Prostate gland (tissue), 2 donors: ENCODE results near the gene DCX. TPM values are rescaled to one million over a fixed set of nuclear protein-coding genes. Genes with fewer than 3 reads are reported as not detected.
A peak's percentile ranks its signal among the peaks of the same experiment; 100 is the strongest.

Source experiments
- DNase-seq: peaks from one replicate; pipeline ENCODE4 v3.0.0-alpha.2; 2019; ENCODE audit warnings: low spot score
- H3K27ac ChIP-seq, 2 donors: fragments of 200-600 bp; sonication (generic); 2 replicates each; pipeline ENCODE4 v1.5.1; 2017 to 2019
- H3K27me3 ChIP-seq: fragments of 200-600 bp; sonication (generic); replicated peaks from 2 replicates; pipeline ENCODE4 v1.5.1; 2019; ENCODE audit not compliant: insufficient read depth
- H3K36me3 ChIP-seq, 2 donors: fragments of 200-600 bp; sonication (generic); 1 replicate in 1 of 2; 2 replicates in 1 of 2; pipeline versions ENCODE4 v1.5.1 to v1.8.1; 2017 to 2019
- H3K4me1 ChIP-seq: fragments of 200-600 bp; sonication (generic); replicated peaks from 2 replicates; pipeline ENCODE4 v1.5.1; 2019
- H3K4me3 ChIP-seq, 2 donors: fragments of 200-600 bp; sonication (generic); 2 replicates each; pipeline ENCODE4 v1.5.1; 2017 to 2019
- H3K9me3 ChIP-seq: fragments of 200-600 bp; sonication (generic); 2 replicates; pipeline ENCODE4 v1.5.1; 2017
- POLR2A ChIP-seq: fragments of 450-650 bp; IDR thresholded peaks from one replicate; pipeline ENCODE4 v1.6.1; 2016; ENCODE audit warnings: antibody characterized with exemption, mild to moderate bottlenecking
- POLR2AphosphoS5 ChIP-seq: sonication (generic); formaldehyde crosslinking; IDR thresholded peaks from one replicate; pipeline ENCODE4 v1.6.1; 2017; ENCODE audit warnings: antibody characterized with exemption
- WGBS: methylation state at CpG from one replicate; pipeline ENCODE4 v1.1.5; 2018; 5-methylcytosine and 5-hydroxymethylcytosine counted together
- intact Hi-C: fragments of 100-400 bp; cut with DNase I; formaldehyde crosslinking; loops from one replicate; pipeline ENCODE4 v1.14.2; 2022
- total RNA-seq, 2 donors: library from RNA; depleted of rRNA; stranded (reverse); fragments of >200 nt; gene quantifications; one replicate each; pipeline ENCODE4 v1.1.0, GENCODE V29; 2016
- TF ChIP-seq, protein P1 (sequence below), 4 experiments: fragments of 200-600 bp in 2 of 4; fragments of 450-650 bp in 2 of 4; sonication (generic) in 2 of 4; IDR thresholded peaks; 1 replicate in 3 of 4; 2 replicates in 1 of 4; pipeline ENCODE4 v1.5.1; 2016 to 2019; ENCODE audit warnings: antibody characterized with exemption in 4 of 4, mild to moderate bottlenecking in 2 of 4, moderate library complexity in 2 of 4

Gene DCX
- total RNA-seq, 2 donors from 2014 or later = 0.17 TPM; not detected in 1

DNA sequence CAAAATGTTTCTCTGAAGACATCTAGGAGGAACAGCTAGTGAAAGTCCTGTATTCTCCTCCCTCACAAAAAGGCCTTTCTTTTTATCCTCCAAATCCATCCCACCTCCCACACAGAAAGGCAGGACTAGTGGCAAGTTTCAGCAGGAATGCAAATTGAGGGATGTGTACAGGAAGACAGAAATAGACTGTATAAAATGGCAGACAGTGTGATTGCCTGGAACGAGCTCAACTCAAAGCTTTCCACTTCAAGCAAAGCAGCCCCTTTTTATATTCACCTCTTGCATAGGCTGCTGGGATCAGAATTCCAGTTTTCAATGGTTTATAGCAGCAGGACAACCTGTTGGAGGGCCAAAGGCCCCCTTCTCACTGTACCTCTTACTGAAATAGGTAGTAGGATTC is 57.5 kb downstream of the DCX start:
- WGBS = 29% methylated on average over 1 of the region's 1 CpG

DNA sequence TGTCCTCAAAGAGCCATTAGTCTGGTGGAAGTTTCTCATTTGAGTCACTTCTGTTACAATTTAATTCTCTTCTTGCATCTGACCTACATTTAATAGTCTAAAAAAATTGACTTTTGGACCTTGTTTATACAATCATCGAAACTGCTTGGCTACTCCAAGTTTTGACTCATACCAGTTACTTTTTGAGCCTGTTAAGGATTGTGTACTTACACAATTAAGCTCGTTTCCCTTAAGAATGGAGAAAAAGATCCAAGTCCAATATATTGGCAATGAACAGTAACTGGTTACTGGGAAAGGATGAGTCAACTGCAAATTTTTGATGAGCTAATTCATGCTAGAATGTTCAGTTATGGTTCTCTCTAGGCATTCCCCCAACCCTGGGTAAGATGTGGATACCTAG is 58.2 kb downstream of the DCX start:
- TF ChIP-seq, protein P1, sequence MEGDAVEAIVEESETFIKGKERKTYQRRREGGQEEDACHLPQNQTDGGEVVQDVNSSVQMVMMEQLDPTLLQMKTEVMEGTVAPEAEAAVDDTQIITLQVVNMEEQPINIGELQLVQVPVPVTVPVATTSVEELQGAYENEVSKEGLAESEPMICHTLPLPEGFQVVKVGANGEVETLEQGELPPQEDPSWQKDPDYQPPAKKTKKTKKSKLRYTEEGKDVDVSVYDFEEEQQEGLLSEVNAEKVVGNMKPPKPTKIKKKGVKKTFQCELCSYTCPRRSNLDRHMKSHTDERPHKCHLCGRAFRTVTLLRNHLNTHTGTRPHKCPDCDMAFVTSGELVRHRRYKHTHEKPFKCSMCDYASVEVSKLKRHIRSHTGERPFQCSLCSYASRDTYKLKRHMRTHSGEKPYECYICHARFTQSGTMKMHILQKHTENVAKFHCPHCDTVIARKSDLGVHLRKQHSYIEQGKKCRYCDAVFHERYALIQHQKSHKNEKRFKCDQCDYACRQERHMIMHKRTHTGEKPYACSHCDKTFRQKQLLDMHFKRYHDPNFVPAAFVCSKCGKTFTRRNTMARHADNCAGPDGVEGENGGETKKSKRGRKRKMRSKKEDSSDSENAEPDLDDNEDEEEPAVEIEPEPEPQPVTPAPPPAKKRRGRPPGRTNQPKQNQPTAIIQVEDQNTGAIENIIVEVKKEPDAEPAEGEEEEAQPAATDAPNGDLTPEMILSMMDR (IDR thresholded peaks at IDR 0.05) = no peak
- TF ChIP-seq POLR2A = no peak
- TF ChIP-seq POLR2AphosphoS5 = no peak
- DNase-seq = no peak
- Histone ChIP-seq H3K27ac (no peak overlapping the region), H3K4me1 (no peaks in the 10 kb centered on the region), H3K27me3 (no peaks in the 10 kb centered on the region), H3K4me3 (no peak overlapping the region), H3K36me3 (no peaks in the 10 kb centered on the region), H3K9me3 (no peaks in the 10 kb centered on the region)
- WGBS = 16% methylated on average over 2 of the region's 2 CpGs
- intact Hi-C loops = no loop called here

More for the DNA sequence above, 57.5 kb downstream of the DCX start:
- DNase-seq = no peak
- H3K36me3 ChIP-seq = no peaks in the 10 kb centered on the region
- H3K27ac ChIP-seq = no peak overlapping the region
- no peaks in the 10 kb centered on the region for H3K27me3 ChIP-seq
- H3K4me1 ChIP-seq = no peaks in the 10 kb centered on the region
- no peak overlapping the region for H3K4me3 ChIP-seq
- intact Hi-C loops = no loop called here
- TF ChIP-seq POLR2AphosphoS5 (no peak), POLR2A (no peak)
- TF ChIP-seq, protein P1 (IDR thresholded peaks at IDR 0.05) = no peak
- no peaks in the 10 kb centered on the region for H3K9me3 ChIP-seq

GRCh38 chrX:111352424-111352823 is 59.6 kb downstream of the DCX start:
- intact Hi-C loops = no loop called here
- Histone ChIP-seq H3K36me3 (no peaks in the 10 kb centered on the region), H3K9me3 (no peaks in the 10 kb centered on the region), H3K27me3 (no peaks in the 10 kb centered on the region), H3K4me3 (no peak overlapping the region), H3K27ac (no peak overlapping the region), H3K4me1 (no peaks in the 10 kb centered on the region)
- TF ChIP-seq POLR2AphosphoS5 (no peak), POLR2A (no peak)
- TF ChIP-seq, protein P1 (IDR thresholded peaks at IDR 0.05) = no peak
- WGBS = 58% methylated on average over 1 of the region's 1 CpG
- DNase-seq = peak; percentile 33

DNA sequence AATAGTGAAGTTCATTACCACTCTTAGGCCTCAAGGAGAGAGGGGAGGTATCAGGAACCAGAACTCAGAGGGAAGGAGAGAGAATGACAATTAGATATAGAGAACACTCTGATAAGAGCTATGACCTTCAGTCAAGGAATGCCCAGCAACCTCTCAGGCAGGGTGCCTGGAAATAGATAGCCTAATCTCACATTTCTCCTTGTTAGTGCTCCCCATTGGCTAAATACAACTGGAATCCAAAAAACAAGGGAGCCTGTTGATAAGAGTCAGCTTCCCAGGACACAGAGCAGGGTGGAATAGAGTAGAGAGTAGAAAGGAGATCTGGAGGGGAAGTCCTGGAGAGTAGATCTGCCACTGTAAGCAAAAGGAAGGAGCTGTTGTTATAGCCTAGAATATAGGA is 62.1 kb downstream of the DCX start:
- Histone ChIP-seq H3K9me3 (no peaks in the 10 kb centered on the region), H3K4me3 (no peak overlapping the region), H3K4me1 (no peaks in the 10 kb centered on the region), H3K36me3 (no peaks in the 10 kb centered on the region), H3K27ac (no peak overlapping the region), H3K27me3 (no peaks in the 10 kb centered on the region)
- no peak for DNase-seq
- intact Hi-C loops = no loop called here
- no peak for TF ChIP-seq POLR2AphosphoS5
- no peak for TF ChIP-seq POLR2A
- TF ChIP-seq, protein P1 (IDR thresholded peaks at IDR 0.05) = no peak

GRCh38 chrX:111349101-111349500 is 62.9 kb downstream of the DCX start:
- DNase-seq = no peak
- Histone ChIP-seq H3K27ac (no peak overlapping the region), H3K4me1 (no peaks in the 10 kb centered on the region), H3K36me3 (no peaks in the 10 kb centered on the region), H3K9me3 (no peaks in the 10 kb centered on the region), H3K4me3 (no peak overlapping the region), H3K27me3 (no peaks in the 10 kb centered on the region)
- intact Hi-C loops = no loop called here
- TF ChIP-seq, protein P1 (IDR thresholded peaks at IDR 0.05) = no peak
- TF ChIP-seq POLR2A = no peak
- no peak for TF ChIP-seq POLR2AphosphoS5
- 29% methylated on average over 3 of the region's 3 CpGs for WGBS
